Measurements from ENCODE around the gene KLF3. TPM values are rescaled to one million over a fixed set of nuclear protein-coding genes. Genes with fewer than 3 reads are reported as not detected.

The KLF3 gene
- total RNA-seq, 1 experiment from 2014 or later, result 29.0 TPM

DNA sequence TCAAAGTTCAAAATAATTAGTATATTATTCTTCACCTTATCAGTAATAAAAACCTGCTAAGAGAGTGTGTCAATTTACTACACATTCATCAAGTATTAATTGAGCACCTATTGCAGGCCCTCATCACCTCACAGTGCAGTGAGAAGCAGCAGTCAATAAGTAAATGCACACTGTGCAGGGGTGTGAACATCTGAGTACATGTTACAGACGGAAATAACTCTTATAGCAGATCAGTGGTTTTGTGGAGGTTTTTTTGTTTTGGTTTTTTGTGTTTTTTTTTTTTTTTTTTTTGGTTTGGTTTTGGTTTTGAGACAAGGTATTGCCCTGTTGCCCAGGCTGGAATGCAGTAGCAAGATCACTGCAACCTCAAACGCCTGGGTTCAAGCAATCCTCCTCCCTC is 20.3 kb downstream of the KLF3 start:
- no peak overlapping the region for H2AK5ac ChIP-seq (ENCODE audit: insufficient read length, low read length)
- Mint-ChIP-seq H3K27ac (no peak overlapping the region), H3K36me3 (ENCODE audit: insufficient read depth in 1 of 3, low read depth in 3 of 3) (peaks cover 21 to 55% (median 31%) of the 10 kb centered on the region in 3 experiments; a peak in 6 of 7 replicates), H3K27me3 (ENCODE audit: low read depth) (no peaks in the 10 kb centered on the region), H3K4me1 (peaks cover 3 to 4% of the 10 kb centered on the region in 2 experiments; a peak in 2 of 4 replicates), H3K9me3 (no peaks in the 10 kb centered on the region), H3K4me3 (no peak overlapping the region)
- no peak overlapping the region for H2AFZ ChIP-seq (ENCODE audit: low read length)
- H3K9ac ChIP-seq (ENCODE audit: extremely low read depth, insufficient read length, low read length), result no peak overlapping the region
- no peak overlapping the region for H2BK20ac ChIP-seq (ENCODE audit: low read depth, low read length, poor library complexity, severe bottlenecking)
- no peaks in the 10 kb centered on the region for H4K20me1 ChIP-seq (ENCODE audit: control insufficient read depth, insufficient read depth, insufficient read length)
- no peak overlapping the region for H3K23ac ChIP-seq (ENCODE audit: insufficient read length, low read depth, low read length)
- H4K5ac ChIP-seq (ENCODE audit: insufficient read length, low read depth, low read length), result no peak overlapping the region
- no CpG with 5 or more reads among the region's 2 CpGs for WGBS (ENCODE audit: extremely low coverage, insufficient read length, low lambda C conversion rate)
- H3K4ac ChIP-seq (ENCODE audit: low read depth, low read length), result no peak overlapping the region
- no peak overlapping the region for H2BK15ac ChIP-seq (ENCODE audit: low read depth, low read length)
- H2BK120ac ChIP-seq (ENCODE audit: low read depth, low read length, poor library complexity, severe bottlenecking), result no peak overlapping the region
- no peak overlapping the region for H3K18ac ChIP-seq (ENCODE audit: insufficient read length, low read depth, low read length)
- no peaks in the 10 kb centered on the region for H3K23me2 ChIP-seq (ENCODE audit: insufficient read length, low read depth, low read length, poor library complexity, severe bottlenecking)
- H3K9me3 ChIP-seq (ENCODE audit: control insufficient read depth, low read depth, low read length), result no peaks in the 10 kb centered on the region
- H3K79me2 ChIP-seq (ENCODE audit: insufficient read depth, low read length), result peaks cover 4% of the 10 kb centered on the region; the same call in 1 of the 2 replicates
- no peak overlapping the region for H4K91ac ChIP-seq (ENCODE audit: insufficient read length, low read depth, low read length)
- no peak overlapping the region for H2BK12ac ChIP-seq (ENCODE audit: insufficient read length, low read depth, low read length)
- H4K8ac ChIP-seq (replicated peaks; ENCODE audit: insufficient read length, low read depth, low read length), result no peak overlapping the region
- no peak overlapping the region for H3T11ph ChIP-seq (ENCODE audit: low read length)
- H2BK5ac ChIP-seq (ENCODE audit: insufficient read length, low read length), result no peak overlapping the region
- no peak overlapping the region for H3K27ac ChIP-seq (ENCODE audit: insufficient read length, low read depth, low read length)
- H3K27me3 ChIP-seq (ENCODE audit: insufficient read depth, low read length), result no peaks in the 10 kb centered on the region
- no peak for DNase-seq
- no peaks in the 10 kb centered on the region for H3K79me1 ChIP-seq (ENCODE audit: insufficient read depth, low read depth, low read length, poor library complexity, severe bottlenecking)
- no peaks in the 10 kb centered on the region for H3K4me1 ChIP-seq (ENCODE audit: insufficient read depth, low read length)
- no peak overlapping the region for H3K4me2 ChIP-seq (ENCODE audit: insufficient read depth, insufficient read length, low read length)
- H3K14ac ChIP-seq (ENCODE audit: insufficient read depth, low read length), result no peak overlapping the region
- TF ChIP-seq CTCF (conservative IDR thresholded peaks at IDR 0.05), result no peak
- no peak overlapping the region for H3K56ac ChIP-seq (ENCODE audit: insufficient read length, low read depth, low read length)
